MM.1S (cell line): ENCODE data around the gene STAB1.

ENCODE experiments used
- DNase-seq: peaks from one replicate; pipeline ENCODE4 v3.0.0-alpha.2; 2015
- H2AFZ ChIP-seq: fragments of 300-600 bp; sonication (generic); 2 replicates; pipeline ENCODE4 v1.6.0; 2016; ENCODE audit warnings: antibody characterized with exemption, low read length
- H3F3A ChIP-seq: fragments of 300-600 bp; sonication (generic); 2 replicates; pipeline ENCODE4 v1.6.1; 2016; ENCODE audit warnings: mild to moderate bottlenecking, antibody characterized with exemption, low read length, moderate library complexity, mixed read lengths; ENCODE audit not compliant: insufficient read depth
- H3K27ac ChIP-seq: fragments of 300-600 bp; sonication (generic); 2 replicates; pipeline ENCODE4 v1.5.1; 2016; ENCODE audit warnings: mild to moderate bottlenecking, low read length
- H3K27me3 ChIP-seq: fragments of 300-600 bp; sonication (generic); replicated peaks from 2 replicates; pipeline ENCODE4 v1.6.0; 2016; ENCODE audit warnings: low read length; ENCODE audit not compliant: insufficient read depth
- H3K36me3 ChIP-seq: fragments of 300-600 bp; sonication (generic); replicated peaks from 2 replicates; pipeline ENCODE4 v1.6.1; 2016; ENCODE audit warnings: mild to moderate bottlenecking, low read length, mixed read lengths; ENCODE audit not compliant: insufficient read depth
- H3K4me1 ChIP-seq: fragments of 300-600 bp; sonication (generic); 2 replicates; pipeline ENCODE4 v1.6.1; 2016; ENCODE audit warnings: low read length, mixed read lengths
- H3K4me2 ChIP-seq: fragments of 300-600 bp; sonication (generic); 2 replicates; pipeline ENCODE4 v1.6.0; 2016; ENCODE audit warnings: low read depth, low read length
- H3K4me3 ChIP-seq: fragments of 300-600 bp; sonication (generic); 2 replicates; pipeline ENCODE4 v1.5.1; 2016; ENCODE audit warnings: low read length, mixed read lengths
- H3K79me2 ChIP-seq: fragments of 300-600 bp; sonication (generic); 2 replicates; pipeline ENCODE4 v1.6.1; 2016; ENCODE audit warnings: mixed run types, low read length, mixed read lengths
- H3K9ac ChIP-seq: fragments of 300-600 bp; sonication (generic); 2 replicates; pipeline ENCODE4 v1.6.1; 2016; ENCODE audit warnings: low read length, mixed read lengths
- H3K9me2 ChIP-seq: fragments of 300-600 bp; sonication (generic); replicated peaks from 2 replicates; pipeline ENCODE4 v1.6.1; 2016; ENCODE audit warnings: mild to moderate bottlenecking, low read length, mixed read lengths; ENCODE audit not compliant: insufficient read depth
- H3K9me3 ChIP-seq: fragments of 300-600 bp; sonication (generic); replicated peaks from 2 replicates; pipeline ENCODE4 v1.6.1; 2016; ENCODE audit warnings: mild to moderate bottlenecking, low read length, mixed read lengths; ENCODE audit not compliant: insufficient read depth
- H4K20me1 ChIP-seq: fragments of 300-600 bp; sonication (generic); 2 replicates; pipeline ENCODE4 v1.6.1; 2016; ENCODE audit warnings: mild to moderate bottlenecking, low read length, moderate library complexity, mixed read lengths; ENCODE audit not compliant: insufficient read depth
- CTCF ChIP-seq: fragments of 300-600 bp; sonication (generic); IDR thresholded peaks from 2 replicates; pipeline ENCODE4 v1.5.1; 2016; ENCODE audit warnings: antibody characterized with exemption, low read length, mixed read lengths
- EZH2 ChIP-seq: fragments of 300-600 bp; sonication (generic); optimal IDR thresholded peaks from 2 replicates; pipeline ENCODE3; 2017; ENCODE audit warnings: low read depth, mild to moderate bottlenecking, antibody characterized with exemption, low read length, mixed read lengths
- EZH2phosphoT487 ChIP-seq: fragments of 300-600 bp; sonication (generic); IDR thresholded peaks from 2 replicates; pipeline ENCODE4 v1.6.1; 2018; ENCODE audit warnings: antibody characterized with exemption, low read length

The STAB1 gene

GRCh38 chr3:52520716-52521487 is 25.8 kb downstream of the STAB1 start:
- no peak overlapping the region for H3K27ac ChIP-seq
- no peaks in the 10 kb centered on the region for H3K9me3 ChIP-seq
- no peak overlapping the region for H3K9ac ChIP-seq
- no peak for DNase-seq
- H4K20me1 ChIP-seq, result no peaks in the 10 kb centered on the region
- H3K27me3 ChIP-seq, result peaks cover 4% of the 10 kb centered on the region
- H3K36me3 ChIP-seq, result no peaks in the 10 kb centered on the region
- no peaks in the 10 kb centered on the region for H3K9me2 ChIP-seq
- H3F3A ChIP-seq, result no peaks in the 10 kb centered on the region
- H2AFZ ChIP-seq, result no peak overlapping the region
- no peak overlapping the region for H3K4me2 ChIP-seq
- H3K4me1 ChIP-seq, result no peaks in the 10 kb centered on the region
- no peak for TF ChIP-seq EZH2
- no peak for TF ChIP-seq CTCF
- no peak for TF ChIP-seq EZH2phosphoT487
- no peak overlapping the region for H3K4me3 ChIP-seq
- H3K79me2 ChIP-seq, result no peaks in the 10 kb centered on the region

- Histone ChIP-seq H3K4me1 (no peaks in the 10 kb centered on the region), H3K4me2 (no peak overlapping the region), H2AFZ (no peak overlapping the region), H4K20me1 (no peaks in the 10 kb centered on the region), H3K9me3 (no peaks in the 10 kb centered on the region), H3K79me2 (no peaks in the 10 kb centered on the region), H3K27me3 (peaks cover 4% of the 10 kb centered on the region), H3K36me3 (no peaks in the 10 kb centered on the region), H3K9ac (no peak overlapping the region), H3K9me2 (no peaks in the 10 kb centered on the region), H3K4me3 (no peak overlapping the region), H3F3A (no peaks in the 10 kb centered on the region), H3K27ac (no peak overlapping the region)
- no peak for TF ChIP-seq EZH2phosphoT487
- no peak for TF ChIP-seq CTCF
- no peak for TF ChIP-seq EZH2
- no peak for DNase-seq
These were observed 26.3 kb downstream of the STAB1 start for GRCh38 chr3:52521488-52521824.

- Histone ChIP-seq H3K79me2 (no peaks in the 10 kb centered on the region), H3K4me2 (no peak overlapping the region), H3K4me3 (no peak overlapping the region), H3K4me1 (no peaks in the 10 kb centered on the region), H3K27ac (no peak overlapping the region), H3F3A (no peaks in the 10 kb centered on the region), H2AFZ (no peak overlapping the region), H3K9me3 (no peaks in the 10 kb centered on the region), H3K27me3 (no peaks in the 10 kb centered on the region; the same call in 1 of the 2 replicates), H4K20me1 (no peaks in the 10 kb centered on the region), H3K9ac (no peak overlapping the region), H3K36me3 (no peaks in the 10 kb centered on the region), H3K9me2 (no peaks in the 10 kb centered on the region)
- DNase-seq, result no peak
- TF ChIP-seq EZH2 (no peak), EZH2phosphoT487 (no peak)
These were observed 26.9 kb downstream of the STAB1 start for GRCh38 chr3:52521881-52522650.
